K562 (cell line): Measurements from ENCODE around the gene FREM1. TPM values are rescaled to one million over a fixed set of nuclear protein-coding genes. Genes with fewer than 3 reads are reported as not detected.
A peak's percentile ranks its signal among the peaks of the same experiment; 100 is the strongest.

Experiments
- HNRNPH1 ChIP-seq: fragments of 200-400 bp; formaldehyde crosslinking; optimal IDR thresholded peaks from 2 replicates; pipeline ENCODE3; 2017; ENCODE audit warnings: low read depth, mild to moderate bottlenecking, low read length, moderate library complexity
- NR2C2 ChIP-seq, 2 experiments: fragments of 200-800 bp in 1 of 2; sonication (Bioruptor generic) in 1 of 2; sonication (generic) in 1 of 2; formaldehyde crosslinking in 1 of 2; IDR thresholded peaks; 2 replicates each; pipeline versions ENCODE4 v1.6.1 to v1.8.0; 2016 to 2022; ENCODE audit warnings: mild to moderate bottlenecking in 1 of 2, missing compliant biosample characterization in 1 of 2, missing genetic modification characterization in 1 of 2, missing genetic modification reagents in 1 of 2
- RBBP5 ChIP-seq: fragments of 200-600 bp; sonication (generic); IDR thresholded peaks from 2 replicates; pipeline ENCODE4 v1.6.1; 2012; ENCODE audit warnings: borderline replicate concordance, mild to moderate bottlenecking, low read length, control low read depth, inconsistent platforms; ENCODE audit not compliant: insufficient read depth, poor library complexity, severe bottlenecking
- TFAP4 ChIP-seq: sonication (generic); formaldehyde crosslinking; IDR thresholded peaks from 2 replicates; pipeline ENCODE4 v1.8.0; 2022; ENCODE audit warnings: missing genetic modification reagents, mild to moderate bottlenecking, moderate library complexity, borderline replicate concordance
- ZNF175 ChIP-seq: fragments of 200-800 bp; sonication (Bioruptor generic); IDR thresholded peaks from 2 replicates; pipeline ENCODE4 v1.6.1; 2016; ENCODE audit warnings: low read depth, mild to moderate bottlenecking, missing genetic modification characterization, missing compliant biosample characterization
- polyA plus RNA-seq, 8 experiments: library from polyadenylated mRNA; depleted of rRNA in 4 of 8; stranded (reverse) in 5 of 8; unstranded in 3 of 8; fragments of >200 nt; fragmentation: Nextera tagmentation in 2 of 8; fragmentation: Illumina TruSeq in 1 of 8; extraction: Ambion mirVana in 2 of 8; extraction: Trizol in 1 of 8; gene quantifications; 2 replicates each; pipeline versions ENCODE4 v1.2.1 to v1.2.3, GENCODE V29; 2011 to 2014; ENCODE audit warnings: inconsistent platforms in 1 of 8, missing spikeins in 1 of 8
- total RNA-seq, 7 experiments: library from RNA; depleted of rRNA in 6 of 7; stranded (reverse); fragments of >200 nt in 6 of 7; fragmentation: Illumina TruSeq in 2 of 7; extraction: Trizol in 2 of 7; gene quantifications; 2 replicates each; pipeline versions ENCODE4 v1.2.1 to v1.2.3, GENCODE V29; 2011 to 2021; ENCODE audit warnings: low replicate concordance in 1 of 7
- TF ChIP-seq, protein P1 (sequence below): fragments of 250-450 bp; sonication (Bioruptor Pico); IDR thresholded peaks from 2 replicates; pipeline ENCODE4 v1.4.0; 2020
- TF ChIP-seq, protein P2 (sequence below), 2 experiments: fragments of 450-650 bp in 1 of 2; sonication (generic) in 1 of 2; formaldehyde crosslinking in 1 of 2; IDR thresholded peaks; 2 replicates each; pipeline versions ENCODE4 v1.7.1 to v1.9.0; 2016 to 2022; ENCODE audit warnings: inconsistent platforms in 1 of 2, mild to moderate bottlenecking in 1 of 2, missing genetic modification reagents in 1 of 2
- TF ChIP-seq, protein P3 (sequence below): fragments of 450-650 bp; formaldehyde crosslinking; IDR thresholded peaks from 2 replicates; pipeline ENCODE4 v1.4.0; 2020; ENCODE audit warnings: mild to moderate bottlenecking, moderate library complexity

Gene FREM1
- total and polyA plus RNA-seq, 9 of the 15 experiments (the other 6 are each of a cell fraction or from before 2014, with no cell fraction given), result 0.03 to 0.24 (median 0.13) TPM; not detected in 2

DNA sequence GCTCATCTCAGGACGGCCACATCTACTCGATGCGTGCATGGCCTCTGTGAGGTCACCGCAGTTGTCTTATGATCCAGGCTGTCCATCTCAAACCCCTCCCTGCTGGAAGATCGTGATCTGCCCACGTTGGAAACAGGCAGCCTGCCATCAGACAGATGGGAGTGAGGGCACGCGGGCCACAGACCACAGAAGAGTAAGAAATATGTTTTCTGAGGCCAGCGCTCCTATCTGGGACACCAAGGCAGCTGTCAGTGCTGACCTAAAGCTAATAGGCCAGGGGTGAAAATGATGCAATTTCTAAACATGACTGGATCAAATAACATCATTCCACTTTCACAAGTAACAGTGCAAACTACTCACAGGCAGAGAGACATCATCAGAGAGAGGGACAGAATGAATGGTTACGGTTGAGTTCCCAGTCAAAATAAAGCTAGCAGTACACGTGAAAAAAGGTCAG lies 130.6 kb downstream of the FREM1 start (continued):
- TF ChIP-seq TFAP4 (CRISPR knock-in tag) (no peak), HNRNPH1 (no peak), RBBP5 (no peak), ZNF175 (CRISPR knock-in tag) (0 out of 2 replicates have a peak, but pooled peaks have one; percentile 43), NR2C2 (CRISPR knock-in tag; IDR thresholded peaks at IDR 0.05) (no peak), NR2C2 (tag; IDR thresholded peaks at IDR 0.05) (peak; percentile 58; the same call in 1 of the 2 replicates)
- TF ChIP-seq, protein P1, sequence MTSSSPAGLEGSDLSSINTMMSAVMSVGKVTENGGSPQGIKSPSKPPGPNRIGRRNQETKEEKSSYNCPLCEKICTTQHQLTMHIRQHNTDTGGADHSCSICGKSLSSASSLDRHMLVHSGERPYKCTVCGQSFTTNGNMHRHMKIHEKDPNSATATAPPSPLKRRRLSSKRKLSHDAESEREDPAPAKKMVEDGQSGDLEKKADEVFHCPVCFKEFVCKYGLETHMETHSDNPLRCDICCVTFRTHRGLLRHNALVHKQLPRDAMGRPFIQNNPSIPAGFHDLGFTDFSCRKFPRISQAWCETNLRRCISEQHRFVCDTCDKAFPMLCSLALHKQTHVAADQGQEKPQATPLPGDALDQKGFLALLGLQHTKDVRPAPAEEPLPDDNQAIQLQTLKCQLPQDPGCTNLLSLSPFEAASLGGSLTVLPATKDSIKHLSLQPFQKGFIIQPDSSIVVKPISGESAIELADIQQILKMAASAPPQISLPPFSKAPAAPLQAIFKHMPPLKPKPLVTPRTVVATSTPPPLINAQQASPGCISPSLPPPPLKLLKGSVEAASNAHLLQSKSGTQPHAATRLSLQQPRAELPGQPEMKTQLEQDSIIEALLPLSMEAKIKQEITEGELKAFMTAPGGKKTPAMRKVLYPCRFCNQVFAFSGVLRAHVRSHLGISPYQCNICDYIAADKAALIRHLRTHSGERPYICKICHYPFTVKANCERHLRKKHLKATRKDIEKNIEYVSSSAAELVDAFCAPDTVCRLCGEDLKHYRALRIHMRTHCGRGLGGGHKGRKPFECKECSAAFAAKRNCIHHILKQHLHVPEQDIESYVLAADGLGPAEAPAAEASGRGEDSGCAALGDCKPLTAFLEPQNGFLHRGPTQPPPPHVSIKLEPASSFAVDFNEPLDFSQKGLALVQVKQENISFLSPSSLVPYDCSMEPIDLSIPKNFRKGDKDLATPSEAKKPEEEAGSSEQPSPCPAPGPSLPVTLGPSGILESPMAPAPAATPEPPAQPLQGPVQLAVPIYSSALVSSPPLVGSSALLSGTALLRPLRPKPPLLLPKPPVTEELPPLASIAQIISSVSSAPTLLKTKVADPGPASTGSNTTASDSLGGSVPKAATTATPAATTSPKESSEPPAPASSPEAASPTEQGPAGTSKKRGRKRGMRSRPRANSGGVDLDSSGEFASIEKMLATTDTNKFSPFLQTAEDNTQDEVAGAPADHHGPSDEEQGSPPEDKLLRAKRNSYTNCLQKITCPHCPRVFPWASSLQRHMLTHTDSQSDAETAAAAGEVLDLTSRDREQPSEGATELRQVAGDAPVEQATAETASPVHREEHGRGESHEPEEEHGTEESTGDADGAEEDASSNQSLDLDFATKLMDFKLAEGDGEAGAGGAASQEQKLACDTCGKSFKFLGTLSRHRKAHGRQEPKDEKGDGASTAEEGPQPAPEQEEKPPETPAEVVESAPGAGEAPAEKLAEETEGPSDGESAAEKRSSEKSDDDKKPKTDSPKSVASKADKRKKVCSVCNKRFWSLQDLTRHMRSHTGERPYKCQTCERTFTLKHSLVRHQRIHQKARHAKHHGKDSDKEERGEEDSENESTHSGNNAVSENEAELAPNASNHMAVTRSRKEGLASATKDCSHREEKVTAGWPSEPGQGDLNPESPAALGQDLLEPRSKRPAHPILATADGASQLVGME (CRISPR knock-in tag), result no peak
- TF ChIP-seq, protein P2, sequence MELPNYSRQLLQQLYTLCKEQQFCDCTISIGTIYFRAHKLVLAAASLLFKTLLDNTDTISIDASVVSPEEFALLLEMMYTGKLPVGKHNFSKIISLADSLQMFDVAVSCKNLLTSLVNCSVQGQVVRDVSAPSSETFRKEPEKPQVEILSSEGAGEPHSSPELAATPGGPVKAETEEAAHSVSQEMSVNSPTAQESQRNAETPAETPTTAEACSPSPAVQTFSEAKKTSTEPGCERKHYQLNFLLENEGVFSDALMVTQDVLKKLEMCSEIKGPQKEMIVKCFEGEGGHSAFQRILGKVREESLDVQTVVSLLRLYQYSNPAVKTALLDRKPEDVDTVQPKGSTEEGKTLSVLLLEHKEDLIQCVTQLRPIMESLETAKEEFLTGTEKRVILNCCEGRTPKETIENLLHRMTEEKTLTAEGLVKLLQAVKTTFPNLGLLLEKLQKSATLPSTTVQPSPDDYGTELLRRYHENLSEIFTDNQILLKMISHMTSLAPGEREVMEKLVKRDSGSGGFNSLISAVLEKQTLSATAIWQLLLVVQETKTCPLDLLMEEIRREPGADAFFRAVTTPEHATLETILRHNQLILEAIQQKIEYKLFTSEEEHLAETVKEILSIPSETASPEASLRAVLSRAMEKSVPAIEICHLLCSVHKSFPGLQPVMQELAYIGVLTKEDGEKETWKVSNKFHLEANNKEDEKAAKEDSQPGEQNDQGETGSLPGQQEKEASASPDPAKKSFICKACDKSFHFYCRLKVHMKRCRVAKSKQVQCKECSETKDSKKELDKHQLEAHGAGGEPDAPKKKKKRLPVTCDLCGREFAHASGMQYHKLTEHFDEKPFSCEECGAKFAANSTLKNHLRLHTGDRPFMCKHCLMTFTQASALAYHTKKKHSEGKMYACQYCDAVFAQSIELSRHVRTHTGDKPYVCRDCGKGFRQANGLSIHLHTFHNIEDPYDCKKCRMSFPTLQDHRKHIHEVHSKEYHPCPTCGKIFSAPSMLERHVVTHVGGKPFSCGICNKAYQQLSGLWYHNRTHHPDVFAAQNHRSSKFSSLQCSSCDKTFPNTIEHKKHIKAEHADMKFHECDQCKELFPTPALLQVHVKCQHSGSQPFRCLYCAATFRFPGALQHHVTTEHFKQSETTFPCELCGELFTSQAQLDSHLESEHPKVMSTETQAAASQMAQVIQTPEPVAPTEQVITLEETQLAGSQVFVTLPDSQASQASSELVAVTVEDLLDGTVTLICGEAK (IDR thresholded peaks at IDR 0.05), result no peak
- TF ChIP-seq, protein P2 (CRISPR knock-in tag; IDR thresholded peaks at IDR 0.05), result no peak
- TF ChIP-seq, protein P3, sequence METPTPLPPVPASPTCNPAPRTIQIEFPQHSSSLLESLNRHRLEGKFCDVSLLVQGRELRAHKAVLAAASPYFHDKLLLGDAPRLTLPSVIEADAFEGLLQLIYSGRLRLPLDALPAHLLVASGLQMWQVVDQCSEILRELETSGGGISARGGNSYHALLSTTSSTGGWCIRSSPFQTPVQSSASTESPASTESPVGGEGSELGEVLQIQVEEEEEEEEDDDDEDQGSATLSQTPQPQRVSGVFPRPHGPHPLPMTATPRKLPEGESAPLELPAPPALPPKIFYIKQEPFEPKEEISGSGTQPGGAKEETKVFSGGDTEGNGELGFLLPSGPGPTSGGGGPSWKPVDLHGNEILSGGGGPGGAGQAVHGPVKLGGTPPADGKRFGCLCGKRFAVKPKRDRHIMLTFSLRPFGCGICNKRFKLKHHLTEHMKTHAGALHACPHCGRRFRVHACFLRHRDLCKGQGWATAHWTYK (CRISPR knock-in tag), result no peak
